OCI-LY3 (cell line): Measurements from ENCODE around the gene TRPV4.

ENCODE experiments used
- CTCF ChIP-seq: fragments of 200-600, 300-600 bp; sonication (generic); IDR thresholded peaks from 2 replicates; pipeline ENCODE4 v1.5.1; 2014; ENCODE audit warnings: antibody characterized with exemption, low read length, low read depth
- EZH2phosphoT487 ChIP-seq: fragments of 200-600 bp; shearing (Covaris generic); IDR thresholded peaks from 2 replicates; pipeline ENCODE4 v1.6.1; 2018; ENCODE audit warnings: antibody characterized with exemption, mixed run types, low read depth

- no peak for TF ChIP-seq CTCF
- no peak for TF ChIP-seq EZH2phosphoT487
These were observed 474 bp downstream of the TRPV4 start for GRCh38 chr12:109832541-109833306.
